ENCODE measurements around the gene RCOR3.
"Not testable (repeated sequence)": the region's sequence is repeated elsewhere in the genome, so short reads cannot be mapped to it uniquely, and the experiment has no call there.

The RCOR3 gene

DNA sequence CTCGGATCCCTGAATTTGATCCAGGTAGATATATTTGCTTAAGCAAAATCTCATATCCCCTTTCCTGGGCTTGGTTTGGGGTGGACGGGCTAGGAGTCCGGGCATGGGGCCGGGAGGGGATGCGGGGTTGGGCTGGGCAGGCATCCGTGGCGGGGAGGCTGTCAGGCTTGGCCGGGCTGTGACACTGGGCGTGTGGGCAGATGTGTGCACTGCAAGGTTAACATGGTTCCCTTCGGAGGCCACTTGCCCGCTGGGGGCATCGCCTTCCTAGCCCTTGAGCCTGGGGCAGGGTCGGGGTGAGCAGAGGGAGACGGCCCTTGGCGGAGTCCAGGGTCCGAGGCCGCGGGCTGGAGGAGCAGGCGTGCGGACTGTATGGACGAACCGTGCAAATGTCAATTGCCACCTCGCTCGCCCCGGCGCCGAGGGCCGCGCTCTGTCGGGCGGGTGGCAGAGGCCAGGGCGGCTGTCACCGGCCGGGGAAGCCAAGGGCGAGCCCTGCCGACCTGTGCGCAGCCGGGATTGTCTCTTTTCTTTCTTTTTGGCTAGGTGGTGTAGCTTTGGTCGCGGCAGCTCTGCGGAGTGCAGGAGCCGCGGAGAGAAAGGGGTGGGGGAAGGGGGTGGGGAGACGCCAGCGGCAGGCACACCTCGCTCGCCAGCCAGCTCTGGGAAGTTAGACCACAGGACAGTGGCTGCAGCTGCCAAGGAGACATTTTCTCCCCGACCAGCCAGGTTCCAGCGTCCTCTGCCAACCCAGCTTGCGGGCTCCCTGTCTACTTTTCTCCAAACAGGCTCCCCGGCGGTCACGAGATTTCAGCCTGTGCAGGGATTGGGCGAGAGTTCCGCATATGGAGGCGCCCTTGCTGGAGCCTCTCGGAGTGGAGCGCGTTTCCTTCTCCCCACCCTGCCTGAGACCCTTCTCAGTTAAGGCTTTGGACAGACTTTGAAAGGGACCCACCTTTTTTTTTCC lies 1.3 kb downstream of the RCOR3 start:
- peak; percentile 77 for DNase-seq (ENCODE audit: low spot score)

DNA sequence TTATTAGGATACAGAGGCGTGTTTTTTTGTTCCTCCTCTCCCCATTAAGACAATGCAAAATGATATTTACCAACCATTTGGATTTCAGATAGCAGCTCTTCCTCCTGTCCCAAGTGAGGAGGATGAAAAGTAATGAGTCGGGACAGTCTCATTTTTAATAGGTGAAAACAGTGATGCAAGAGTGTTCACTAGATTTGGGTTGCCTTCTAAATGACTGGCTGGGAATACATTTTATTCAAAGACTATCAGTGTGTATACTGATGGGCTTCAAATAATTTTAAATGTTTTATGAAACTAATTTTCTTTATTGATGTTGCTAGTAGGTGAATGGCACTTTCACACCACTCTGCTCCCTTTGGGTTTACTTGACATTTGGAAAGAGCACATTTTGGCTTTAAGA lies 2.1 kb downstream of the RCOR3 start:
- no peak for DNase-seq (ENCODE audit: low spot score)

DNA sequence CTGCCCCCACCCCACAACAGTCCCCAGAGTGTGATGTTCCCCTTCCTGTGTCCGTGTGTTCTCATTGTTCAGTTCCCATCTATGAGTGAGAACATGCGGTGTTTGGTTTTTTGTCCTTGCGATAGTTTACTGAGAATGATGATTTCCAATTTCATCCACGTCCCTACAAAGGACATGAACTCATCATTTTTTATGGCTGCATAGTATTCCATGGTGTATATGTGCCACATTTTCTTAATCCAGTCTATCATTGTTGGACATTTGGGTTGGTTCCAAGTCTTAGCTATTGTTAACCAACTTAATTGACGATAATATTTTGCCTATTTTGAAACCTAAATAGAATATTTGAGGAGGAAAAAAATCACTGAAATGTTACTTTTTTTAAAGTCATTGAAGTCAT lies 3.9 kb downstream of the RCOR3 start:
- DNase-seq (ENCODE audit: low spot score), result not testable (repeated sequence)

DNA sequence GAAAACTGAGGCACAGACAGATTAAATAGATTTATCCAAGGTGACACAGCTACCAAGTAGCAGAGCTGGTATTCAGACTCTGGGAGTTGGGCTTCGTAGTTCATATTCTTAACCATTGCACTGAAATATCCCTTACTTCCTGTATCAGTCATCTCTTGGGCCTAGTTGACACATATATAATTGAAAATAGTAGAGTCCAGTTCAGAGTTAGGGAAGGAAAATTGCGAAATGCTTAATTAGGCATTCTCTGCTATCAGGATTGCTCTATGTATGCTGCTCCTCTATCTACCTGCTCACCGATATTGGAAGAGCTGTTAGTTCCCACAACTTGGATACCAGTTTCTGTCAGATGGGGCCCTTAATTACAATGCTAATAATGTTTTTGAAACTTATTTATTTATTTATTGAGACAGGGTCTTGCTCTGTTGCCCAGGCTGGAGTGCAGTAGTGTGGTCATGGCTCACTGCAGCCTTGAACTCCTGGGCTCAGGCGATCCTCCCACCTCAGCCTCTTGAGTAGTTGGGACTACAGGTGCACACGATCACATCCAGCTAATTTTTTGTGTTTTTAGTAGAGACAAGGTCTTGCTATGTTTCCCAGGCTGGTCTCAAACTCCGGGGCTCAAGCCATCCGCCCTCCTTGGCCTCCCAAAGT lies 8.2 kb downstream of the RCOR3 start:
- DNase-seq (ENCODE audit: low spot score), result no peak

DNA sequence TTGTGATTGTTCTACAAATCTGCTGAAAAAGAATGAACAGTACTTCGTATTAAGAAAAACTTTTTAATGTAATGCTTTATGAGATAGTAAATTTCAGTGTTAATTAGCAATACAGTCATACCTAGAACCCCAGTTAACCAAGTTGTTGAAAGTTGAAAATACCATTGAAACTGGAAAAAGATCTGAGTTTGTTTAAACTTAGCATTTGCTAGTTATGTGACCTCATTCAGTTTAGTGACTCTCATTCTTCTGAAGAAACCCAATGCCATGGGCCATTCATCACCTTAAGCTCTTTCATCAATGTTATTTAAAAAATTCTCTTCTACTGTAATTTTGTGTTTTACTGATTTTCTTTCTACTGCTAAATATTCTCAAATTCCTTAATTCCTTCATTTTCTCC lies 20.2 kb downstream of the RCOR3 start:
- DNase-seq (ENCODE audit: low spot score), result no peak

DNA sequence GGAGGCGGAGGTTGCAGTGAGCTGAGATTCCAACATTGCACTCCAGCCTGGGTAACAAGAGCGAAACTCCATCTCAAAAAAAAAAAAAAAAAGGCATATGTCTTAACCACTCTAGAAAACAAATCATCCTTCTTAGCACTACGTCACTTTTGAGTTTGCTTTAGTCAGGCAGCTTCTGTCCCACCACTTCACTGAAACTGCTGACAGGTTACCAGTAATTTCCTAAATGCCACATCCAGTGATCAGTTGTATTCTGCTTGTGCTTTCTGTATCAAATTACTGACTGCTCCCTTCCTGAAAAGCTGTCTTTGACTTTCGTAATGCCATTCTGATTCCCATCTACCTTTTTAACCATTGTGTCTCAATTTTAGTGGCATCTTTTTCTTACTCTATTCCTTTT lies 21.7 kb downstream of the RCOR3 start:
- no peak for DNase-seq (ENCODE audit: low spot score)

DNA sequence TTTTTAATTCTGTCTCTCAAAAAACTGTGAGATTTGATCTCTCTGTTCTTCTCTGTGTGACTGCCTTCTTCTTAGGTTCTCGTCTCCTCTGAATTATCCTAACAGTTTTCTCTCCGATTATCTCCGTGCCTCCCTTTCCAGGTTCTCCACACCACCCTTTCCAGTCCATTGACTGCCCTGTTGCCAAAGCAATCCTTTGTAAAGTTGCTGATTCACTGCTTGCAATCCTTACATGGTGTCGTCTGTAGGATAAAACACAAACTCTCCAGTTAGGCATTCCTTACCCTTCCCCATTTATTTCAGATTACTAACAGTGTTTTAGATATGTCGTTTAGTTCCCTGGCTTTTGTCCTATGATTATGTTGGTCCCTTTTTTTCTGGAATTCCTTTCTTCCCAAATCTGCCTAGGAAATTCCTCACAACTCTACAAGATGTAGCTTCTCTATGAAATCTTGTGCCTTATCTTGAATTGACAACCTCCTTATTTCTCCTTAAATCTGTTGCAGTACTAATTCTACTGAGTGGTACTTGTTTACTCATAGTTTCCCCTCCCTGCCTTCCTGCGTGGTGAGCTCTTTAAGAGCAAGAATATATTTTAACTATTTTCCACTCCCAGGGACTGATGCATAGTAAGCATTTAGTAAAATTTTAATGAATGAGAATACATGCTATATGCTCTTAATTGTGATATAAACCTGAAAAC lies 22.3 kb downstream of the RCOR3 start:
- no peak for DNase-seq (ENCODE audit: low spot score)

DNA sequence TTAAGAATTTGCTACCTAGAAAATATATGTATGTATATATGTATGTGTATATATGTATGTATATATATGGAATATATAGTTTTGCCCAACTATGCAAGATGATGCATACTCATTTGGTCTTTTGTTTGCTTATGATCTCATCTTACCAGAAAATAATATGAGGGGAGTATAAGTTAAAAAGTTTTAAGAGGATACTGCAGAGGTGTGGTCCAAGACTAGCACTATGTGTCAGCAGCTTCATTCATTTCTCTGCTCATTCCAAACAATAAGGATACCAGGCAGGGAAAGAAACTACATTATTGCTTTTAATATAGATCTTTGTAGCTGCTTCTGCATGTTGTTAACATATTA lies 22.8 kb downstream of the RCOR3 start:
- no peak for DNase-seq (ENCODE audit: low spot score)

DNA sequence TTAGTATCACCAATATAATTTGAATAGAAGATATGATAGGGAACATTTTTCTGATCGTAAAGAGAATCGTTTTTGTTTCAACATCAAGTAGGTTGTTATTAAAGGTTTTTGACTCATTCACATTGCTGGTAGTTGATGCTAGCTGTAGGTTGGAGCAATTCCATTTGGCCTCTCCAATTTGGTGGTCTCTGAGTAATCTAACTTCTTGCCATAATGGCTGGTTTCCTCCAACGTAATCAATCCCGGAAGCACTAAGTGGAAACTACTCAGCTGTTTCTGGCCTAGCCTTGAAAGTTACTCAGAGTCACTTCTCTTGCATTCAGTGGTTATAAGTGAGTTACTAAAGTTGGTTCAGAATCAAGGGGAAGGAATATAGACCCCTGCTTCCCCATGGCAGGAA lies 26.0 kb downstream of the RCOR3 start:
- no peak for DNase-seq (ENCODE audit: low spot score)

DNA sequence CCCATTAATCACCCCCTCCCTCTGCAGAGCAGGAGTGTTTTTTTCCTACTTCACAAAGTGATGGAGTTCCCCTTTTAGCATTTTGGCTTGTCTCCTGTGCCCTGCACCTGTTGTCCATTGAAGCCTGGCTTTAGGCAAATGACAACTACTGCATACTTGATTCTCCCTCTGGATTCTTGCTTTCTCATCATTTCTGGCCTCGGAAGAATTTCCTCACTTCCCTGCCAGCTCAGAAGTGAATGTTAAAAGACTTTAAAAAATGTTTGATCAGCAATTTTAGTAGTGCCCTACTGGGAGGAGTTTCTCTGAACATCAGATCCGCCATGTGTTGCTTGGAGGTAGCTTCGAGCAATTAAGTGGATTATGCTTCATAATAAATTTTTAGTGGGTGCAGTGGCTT lies 28.1 kb downstream of the RCOR3 start:
- DNase-seq (ENCODE audit: low spot score), result no peak

DNA sequence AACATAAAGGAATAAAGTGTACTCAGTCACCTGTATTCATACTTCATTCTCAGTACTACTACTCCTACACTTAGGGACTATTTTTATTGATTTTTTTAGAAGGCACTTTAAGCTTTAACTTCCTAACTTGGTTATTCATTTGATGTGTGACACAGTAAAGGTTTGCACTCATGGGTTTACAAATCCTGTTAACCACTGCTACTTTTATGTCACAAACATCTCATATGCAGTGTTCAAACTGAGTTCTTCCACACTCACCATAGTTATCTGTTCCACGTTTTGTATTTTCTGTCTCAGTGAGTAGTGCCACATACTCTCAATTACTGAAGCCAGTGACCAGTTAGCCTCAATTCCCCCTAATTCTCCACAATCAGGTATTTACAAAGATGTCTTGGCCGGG lies 33.2 kb downstream of the RCOR3 start:
- no peak for DNase-seq (ENCODE audit: low spot score)

DNA sequence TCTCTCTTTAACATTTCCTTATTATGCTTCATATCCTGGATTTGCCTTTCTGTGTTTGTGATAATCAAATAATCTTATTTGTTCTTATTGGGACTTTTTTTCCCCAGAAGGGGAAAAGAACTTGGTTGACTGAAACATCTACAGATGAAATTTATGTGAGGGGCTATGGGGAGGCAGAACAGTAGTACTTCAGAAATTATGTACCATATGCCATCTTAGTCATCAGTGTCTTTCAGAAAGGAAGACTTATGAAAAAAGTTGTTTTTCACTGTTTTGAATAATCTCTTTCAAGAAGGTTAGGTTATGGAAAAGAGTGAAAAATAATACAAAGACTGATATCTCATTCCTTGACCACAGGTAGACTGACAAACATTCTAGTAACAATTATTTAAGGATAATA lies 37.2 kb downstream of the RCOR3 start:
- DNase-seq (ENCODE audit: low spot score), result no peak

DNA sequence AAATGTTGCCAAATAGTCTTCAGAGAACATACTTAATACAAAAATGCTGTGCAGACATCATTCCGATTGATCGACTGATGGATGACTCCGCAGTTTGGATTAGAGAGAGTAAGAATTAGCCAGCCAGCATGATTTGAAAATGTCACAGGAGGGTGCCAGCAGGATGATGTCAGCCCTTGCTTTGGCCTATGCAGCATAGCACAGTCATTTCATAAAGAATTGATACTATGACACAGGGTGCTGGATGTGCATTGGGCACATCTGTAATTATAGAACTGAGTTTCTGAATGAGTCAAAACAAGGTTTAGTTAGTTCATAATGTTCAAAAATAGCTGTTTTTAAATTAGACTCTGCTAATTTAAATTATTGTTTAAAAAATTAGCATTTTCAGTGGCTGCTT lies 45.9 kb downstream of the RCOR3 start:
- DNase-seq (ENCODE audit: low spot score), result no peak

DNA sequence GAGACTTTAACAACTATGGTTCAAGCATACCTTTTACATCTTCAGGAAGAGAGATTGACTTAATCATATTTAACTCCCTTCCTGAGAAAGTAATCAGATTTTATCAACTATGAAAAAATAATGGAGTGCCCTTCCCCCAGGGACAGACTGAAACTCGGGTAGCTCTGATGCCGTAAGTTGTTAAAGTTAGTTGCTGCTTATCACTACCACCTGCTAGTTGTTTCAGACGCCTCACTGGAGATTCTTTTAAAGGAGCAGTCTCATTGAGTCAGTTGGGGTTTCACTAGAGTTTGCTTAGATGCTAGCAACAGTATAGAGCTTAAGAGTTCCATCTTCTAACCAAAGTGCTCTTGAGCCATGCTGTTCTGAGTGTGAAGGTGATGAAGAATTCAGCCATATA lies 50.5 kb downstream of the RCOR3 start:
- DNase-seq (ENCODE audit: low spot score), result no peak

DNA sequence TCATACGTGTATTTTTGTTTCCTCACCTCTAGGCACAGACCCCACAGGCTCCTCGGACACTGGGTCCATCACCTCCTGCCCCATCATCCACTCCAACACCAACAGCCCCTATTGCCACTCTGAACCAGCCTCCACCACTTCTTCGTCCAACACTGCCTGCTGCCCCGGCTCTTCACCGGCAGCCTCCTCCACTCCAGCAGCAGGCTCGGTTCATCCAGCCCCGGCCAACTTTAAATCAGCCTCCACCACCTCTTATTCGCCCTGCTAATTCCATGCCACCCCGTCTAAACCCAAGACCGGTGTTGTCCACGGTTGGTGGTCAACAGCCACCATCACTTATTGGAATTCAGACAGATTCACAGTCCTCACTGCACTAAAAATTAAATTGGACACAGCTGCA lies 54.2 kb downstream of the RCOR3 start:
- no peak for DNase-seq (ENCODE audit: low spot score)

DNA sequence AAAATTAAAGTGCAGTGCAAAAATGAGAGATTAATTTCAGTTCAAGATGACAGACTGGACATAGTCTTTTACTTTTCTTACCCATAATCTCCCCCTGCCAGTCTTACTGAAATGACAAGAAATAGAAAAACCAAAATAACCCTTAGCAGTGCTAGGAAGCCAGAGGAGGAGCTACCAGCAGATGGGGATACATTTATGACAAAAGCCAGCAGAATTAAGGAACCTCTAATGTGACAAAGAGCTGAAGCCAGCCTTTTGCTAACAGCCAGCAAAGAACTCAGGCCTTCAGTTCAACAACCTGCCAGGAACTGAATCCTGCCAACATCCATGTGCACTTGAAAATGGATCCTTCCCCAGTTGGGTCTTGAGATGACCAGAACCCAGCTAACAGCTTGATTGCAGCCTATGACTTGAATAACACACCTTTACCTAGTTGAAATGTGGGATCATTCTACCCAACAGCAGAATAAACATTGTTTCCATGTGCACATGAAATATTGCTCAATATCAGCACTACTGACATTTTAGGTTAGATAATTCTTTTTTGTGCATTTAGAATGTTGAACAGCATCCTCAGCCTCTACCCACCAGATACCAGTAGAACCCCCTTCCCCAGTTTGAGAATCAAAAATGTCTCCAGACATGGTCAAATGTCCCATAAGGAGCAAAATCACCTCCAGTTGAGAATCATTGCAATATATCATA lies 59.6 kb downstream of the RCOR3 start:
- no peak for DNase-seq (ENCODE audit: low spot score)

DNA sequence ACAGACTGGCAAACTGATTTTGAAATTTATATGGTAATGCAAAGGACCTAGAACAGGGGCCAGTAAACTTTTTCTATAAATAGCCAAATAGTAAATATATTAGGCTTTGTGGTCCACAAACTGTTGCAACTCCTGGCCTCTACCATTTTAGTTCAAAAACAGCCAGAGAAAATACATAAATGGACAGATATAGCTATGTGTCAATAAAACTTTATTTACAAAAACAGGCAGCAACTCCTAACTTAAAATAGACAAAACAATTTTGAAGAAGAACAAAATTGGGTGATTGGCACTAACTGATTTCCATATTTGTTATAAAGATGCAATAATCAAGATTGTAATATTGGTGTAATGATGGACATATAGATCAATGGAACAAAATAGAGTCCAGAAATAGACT lies 60.7 kb downstream of the RCOR3 start:
- no peak for DNase-seq (ENCODE audit: low spot score)

DNA sequence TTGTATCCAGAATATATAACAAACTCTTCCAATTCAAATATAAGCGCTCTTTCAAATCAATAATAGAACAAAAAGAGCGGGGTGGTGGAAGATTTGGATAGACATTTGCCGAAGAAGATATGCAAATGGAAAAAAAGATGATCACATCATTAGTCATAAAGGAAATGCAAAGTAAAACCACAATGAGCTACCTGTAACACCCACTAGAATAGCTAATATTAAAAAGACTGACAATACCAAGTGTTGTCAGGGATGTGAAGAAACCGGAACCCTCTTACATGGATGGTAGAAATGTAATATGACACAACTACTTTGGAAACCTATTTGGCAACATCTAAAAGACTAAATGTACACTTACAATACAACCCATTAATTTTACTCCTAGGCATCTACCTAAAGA lies 61.8 kb downstream of the RCOR3 start:
- DNase-seq (ENCODE audit: low spot score), result no peak

DNA sequence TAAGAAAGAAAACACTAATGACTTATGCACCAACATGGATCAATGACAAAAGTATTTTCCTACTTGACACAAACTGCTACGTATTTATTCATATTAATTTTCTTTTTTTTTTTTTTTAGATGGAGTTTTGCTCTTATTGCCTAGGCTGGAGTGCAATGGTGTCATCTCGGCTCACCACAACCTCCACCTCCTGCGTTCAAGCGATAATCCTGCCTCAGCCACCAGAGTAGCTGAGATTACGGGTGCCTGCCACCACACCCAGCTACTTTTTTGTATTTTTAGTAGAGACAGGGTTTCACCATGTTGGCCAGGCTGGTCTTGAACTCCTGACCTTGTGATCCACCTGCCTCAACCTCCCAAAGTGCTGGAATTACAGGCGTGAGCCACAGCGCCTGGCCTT lies 62.5 kb downstream of the RCOR3 start:
- not testable (repeated sequence) for DNase-seq (ENCODE audit: low spot score)

DNA sequence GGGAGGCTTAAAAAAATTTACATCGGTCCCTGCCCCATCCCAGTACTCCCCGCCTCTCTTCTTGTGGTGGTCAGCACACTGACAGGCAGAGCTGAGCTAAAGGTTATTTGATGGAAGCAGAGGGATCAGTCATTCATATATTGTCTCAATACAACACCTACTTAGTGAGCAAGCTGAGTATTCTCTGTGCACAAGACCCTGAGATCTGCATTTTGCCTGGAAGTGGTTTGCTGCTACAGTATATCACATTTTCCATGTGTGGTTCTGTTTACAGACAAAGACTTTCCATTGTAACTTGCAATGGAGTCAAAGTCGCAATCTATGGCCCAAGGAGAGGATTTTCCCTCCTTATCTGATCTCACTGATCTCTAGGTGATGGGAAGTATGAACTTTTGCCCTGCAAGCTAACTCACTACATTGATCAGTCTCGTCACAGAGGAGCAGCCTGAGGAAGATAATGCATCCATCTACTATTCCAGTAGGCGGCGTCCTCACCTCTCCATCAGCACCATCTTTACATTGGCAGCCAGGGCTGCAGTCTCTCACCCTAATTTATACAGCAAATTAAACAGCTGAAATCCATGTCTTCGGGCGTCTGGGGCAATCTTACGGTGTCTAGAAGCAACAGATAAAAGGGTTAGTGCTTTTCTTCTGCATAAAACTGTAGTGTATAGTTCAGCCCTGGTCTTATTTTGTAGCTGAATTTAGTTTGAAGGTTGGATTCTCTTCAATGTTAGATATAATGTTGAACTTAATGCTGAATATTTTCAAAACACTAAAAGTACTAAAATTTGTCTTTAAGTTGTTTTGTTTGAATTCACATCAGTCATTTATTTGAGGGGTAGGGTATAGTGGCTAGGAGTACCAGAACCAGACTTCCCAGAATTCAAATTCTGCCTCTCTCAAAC lies 64.2 kb downstream of the RCOR3 start:
- peak; percentile 75 for DNase-seq (ENCODE audit: low spot score)

DNA sequence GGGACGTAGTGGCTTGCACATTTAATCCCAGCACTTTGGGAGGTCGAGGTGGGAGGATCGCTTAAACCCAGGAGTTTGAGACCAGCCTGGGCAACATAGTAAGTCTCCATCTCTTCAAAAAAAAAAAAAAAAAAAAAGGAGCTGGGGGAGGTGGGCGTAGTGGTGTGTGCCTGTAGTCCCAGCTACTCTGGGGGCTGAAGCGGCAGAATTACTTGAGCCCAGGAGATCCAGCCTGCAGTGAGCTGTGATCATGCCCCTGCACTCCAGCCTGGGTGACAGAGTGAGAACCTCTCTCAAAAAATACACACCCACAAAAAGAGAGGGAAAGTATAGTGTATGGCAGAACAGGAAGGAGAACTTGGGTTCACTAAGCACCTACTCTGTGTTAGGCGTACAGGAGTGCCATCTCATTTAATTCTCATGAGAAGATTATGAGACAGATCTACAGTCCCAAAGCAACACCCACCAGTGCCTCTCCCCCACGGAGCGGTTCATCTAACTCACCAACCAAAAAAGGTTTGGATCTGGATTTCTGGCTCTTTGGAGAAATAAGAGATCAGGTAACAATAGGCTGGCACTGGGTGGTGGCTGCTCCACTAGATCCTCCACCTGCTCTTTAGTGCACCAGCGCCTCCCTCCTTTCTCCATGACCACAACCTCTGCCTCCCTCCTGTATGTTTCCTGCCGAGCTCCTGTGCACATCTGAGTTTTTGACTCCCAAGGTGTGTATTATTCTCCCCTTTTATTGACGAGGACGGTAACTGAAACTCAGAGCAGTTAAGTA lies 66.0 kb downstream of the RCOR3 start:
- DNase-seq (ENCODE audit: low spot score), result no peak
